Ovary (tissue), 3 donors: Measurements from ENCODE around the gene RAB11FIP2.

Source experiments
- POLR2A ChIP-seq: fragments of 450-650 bp; IDR thresholded peaks from one replicate; pipeline ENCODE4 v1.6.1; 2017; ENCODE audit warnings: antibody characterized with exemption, mild to moderate bottlenecking, moderate library complexity
- TF ChIP-seq, protein P1 (sequence below), 3 donors: fragments of 450-650 bp in 2 of 3; fragments of 200-600 bp in 1 of 3; IDR thresholded peaks; one replicate each; pipeline versions ENCODE4 v1.5.1 to v1.8.0; 2016 to 2022; ENCODE audit warnings: antibody characterized with exemption in 3 of 3, mild to moderate bottlenecking in 1 of 3
- donor health status: DM: no; HTN: no; CAD: no.

DNA sequence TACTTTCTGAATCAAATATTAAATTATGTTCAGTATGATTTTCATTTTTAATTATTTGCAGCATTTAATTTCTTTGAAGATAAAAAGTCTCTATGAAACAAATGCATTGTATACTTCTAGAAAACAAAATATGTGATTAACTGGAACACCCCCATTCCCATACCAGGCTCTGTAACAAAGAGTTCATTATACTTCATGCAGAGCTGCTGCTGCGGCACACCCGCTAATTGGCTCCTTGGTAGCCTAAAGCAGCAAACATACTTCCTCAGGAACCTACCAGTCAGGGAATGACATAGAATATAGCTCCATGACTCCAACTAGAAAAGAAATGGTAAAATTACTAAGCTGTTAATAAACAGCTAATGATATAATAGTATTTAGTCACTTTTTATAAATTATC lies 19.3 kb downstream of the RAB11FIP2 start:
- TF ChIP-seq, protein P1, sequence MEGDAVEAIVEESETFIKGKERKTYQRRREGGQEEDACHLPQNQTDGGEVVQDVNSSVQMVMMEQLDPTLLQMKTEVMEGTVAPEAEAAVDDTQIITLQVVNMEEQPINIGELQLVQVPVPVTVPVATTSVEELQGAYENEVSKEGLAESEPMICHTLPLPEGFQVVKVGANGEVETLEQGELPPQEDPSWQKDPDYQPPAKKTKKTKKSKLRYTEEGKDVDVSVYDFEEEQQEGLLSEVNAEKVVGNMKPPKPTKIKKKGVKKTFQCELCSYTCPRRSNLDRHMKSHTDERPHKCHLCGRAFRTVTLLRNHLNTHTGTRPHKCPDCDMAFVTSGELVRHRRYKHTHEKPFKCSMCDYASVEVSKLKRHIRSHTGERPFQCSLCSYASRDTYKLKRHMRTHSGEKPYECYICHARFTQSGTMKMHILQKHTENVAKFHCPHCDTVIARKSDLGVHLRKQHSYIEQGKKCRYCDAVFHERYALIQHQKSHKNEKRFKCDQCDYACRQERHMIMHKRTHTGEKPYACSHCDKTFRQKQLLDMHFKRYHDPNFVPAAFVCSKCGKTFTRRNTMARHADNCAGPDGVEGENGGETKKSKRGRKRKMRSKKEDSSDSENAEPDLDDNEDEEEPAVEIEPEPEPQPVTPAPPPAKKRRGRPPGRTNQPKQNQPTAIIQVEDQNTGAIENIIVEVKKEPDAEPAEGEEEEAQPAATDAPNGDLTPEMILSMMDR (IDR thresholded peaks at IDR 0.05): no peak
- TF ChIP-seq POLR2A: no peak
